Gastrocnemius medialis (tissue), 4 donors: ENCODE measurements around the gene OGFR.

Experiments used
- POLR2A ChIP-seq, 2 donors: fragments of 450-650 bp; IDR thresholded peaks; one replicate each; pipeline ENCODE4 v1.6.1; 2017; ENCODE audit warnings: antibody characterized with exemption in 2 of 2, mild to moderate bottlenecking in 2 of 2, moderate library complexity in 2 of 2
- TF ChIP-seq, protein P1 (sequence below), 5 experiments: fragments of 450-650 bp in 3 of 5; fragments of 200-600 bp in 2 of 5; sonication (generic) in 2 of 5; IDR thresholded peaks in 4 of 5; conservative IDR thresholded peaks in 1 of 5; 1 replicate in 4 of 5; 2 replicates in 1 of 5; pipeline ENCODE4 v1.5.1; 2016 to 2019; ENCODE audit warnings: antibody characterized with exemption in 5 of 5, mild to moderate bottlenecking in 3 of 5, moderate library complexity in 3 of 5

DNA sequence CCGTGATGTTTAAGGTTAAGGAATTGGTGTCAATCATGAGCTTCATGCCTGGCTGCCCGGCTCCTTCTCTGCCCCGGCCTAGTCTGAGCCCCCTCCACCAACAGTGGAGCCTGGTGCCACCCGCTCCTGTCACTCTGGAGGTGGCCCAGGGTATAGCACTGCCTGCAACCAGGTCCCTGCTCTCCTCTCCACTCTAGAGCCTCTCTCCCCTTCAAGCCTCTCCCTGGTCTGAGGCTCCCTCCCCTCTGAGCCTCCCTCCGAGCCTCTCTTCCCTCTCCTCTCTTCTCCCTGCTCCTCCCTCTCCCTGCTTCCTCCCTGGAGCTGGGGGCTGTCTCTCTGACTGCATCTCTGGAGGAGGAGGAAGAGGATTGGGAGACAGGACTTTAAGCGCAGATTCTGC, 39.6 kb upstream of the OGFR start:
- TF ChIP-seq, protein P1, sequence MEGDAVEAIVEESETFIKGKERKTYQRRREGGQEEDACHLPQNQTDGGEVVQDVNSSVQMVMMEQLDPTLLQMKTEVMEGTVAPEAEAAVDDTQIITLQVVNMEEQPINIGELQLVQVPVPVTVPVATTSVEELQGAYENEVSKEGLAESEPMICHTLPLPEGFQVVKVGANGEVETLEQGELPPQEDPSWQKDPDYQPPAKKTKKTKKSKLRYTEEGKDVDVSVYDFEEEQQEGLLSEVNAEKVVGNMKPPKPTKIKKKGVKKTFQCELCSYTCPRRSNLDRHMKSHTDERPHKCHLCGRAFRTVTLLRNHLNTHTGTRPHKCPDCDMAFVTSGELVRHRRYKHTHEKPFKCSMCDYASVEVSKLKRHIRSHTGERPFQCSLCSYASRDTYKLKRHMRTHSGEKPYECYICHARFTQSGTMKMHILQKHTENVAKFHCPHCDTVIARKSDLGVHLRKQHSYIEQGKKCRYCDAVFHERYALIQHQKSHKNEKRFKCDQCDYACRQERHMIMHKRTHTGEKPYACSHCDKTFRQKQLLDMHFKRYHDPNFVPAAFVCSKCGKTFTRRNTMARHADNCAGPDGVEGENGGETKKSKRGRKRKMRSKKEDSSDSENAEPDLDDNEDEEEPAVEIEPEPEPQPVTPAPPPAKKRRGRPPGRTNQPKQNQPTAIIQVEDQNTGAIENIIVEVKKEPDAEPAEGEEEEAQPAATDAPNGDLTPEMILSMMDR (IDR thresholded peaks at IDR 0.05 in 4 of 5, conservative IDR thresholded peaks at IDR 0.05 in 1 of 5), result no peak
- TF ChIP-seq POLR2A (IDR thresholded peaks at IDR 0.05), result no peak
